DMS79 (cell line): Measurements from ENCODE around the gene HIC1.

Experiments used
- DNase-seq: peaks from one replicate; lab custom pipeline; 2025; lab: John Stamatoyannopoulos, UW

Gene HIC1

GRCh38 chr17:2025220-2025621 is 29.7 kb upstream of the HIC1 start, which contains the start of gene RTN4RL1:
Gene RTN4RL1 (minus strand): TSS chr17:2025334. CDS start chr17:2024865, 469 bp downstream.
- peak; percentile 50 for DNase-seq

GRCh38 chr17:2025622-2026309 is 29.1 kb upstream of the HIC1 start:
- peak; percentile 25 for DNase-seq

GRCh38 chr17:2027528-2028233 is 27.2 kb upstream of the HIC1 start:
- DNase-seq = no peak

DNA sequence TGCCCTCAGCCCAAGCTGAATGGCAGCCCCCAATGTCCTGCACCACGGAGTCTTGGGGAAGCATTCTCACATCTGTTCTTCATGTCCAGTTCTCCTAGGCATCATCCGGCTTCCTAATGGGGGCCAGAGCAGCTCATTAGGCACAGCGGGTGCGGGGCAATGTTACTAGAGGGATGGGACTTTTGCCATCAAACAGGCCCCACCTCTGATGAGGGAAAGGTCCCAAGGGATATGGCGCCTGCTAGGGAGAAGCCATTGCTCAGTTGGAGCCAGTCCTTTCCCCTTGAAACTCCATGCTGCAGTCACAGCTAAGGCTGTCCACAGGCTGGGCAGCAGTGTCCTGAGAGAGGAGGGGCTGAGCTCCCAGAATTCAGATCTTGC is 26.7 kb upstream of the HIC1 start:
- DNase-seq = no peak

DNA sequence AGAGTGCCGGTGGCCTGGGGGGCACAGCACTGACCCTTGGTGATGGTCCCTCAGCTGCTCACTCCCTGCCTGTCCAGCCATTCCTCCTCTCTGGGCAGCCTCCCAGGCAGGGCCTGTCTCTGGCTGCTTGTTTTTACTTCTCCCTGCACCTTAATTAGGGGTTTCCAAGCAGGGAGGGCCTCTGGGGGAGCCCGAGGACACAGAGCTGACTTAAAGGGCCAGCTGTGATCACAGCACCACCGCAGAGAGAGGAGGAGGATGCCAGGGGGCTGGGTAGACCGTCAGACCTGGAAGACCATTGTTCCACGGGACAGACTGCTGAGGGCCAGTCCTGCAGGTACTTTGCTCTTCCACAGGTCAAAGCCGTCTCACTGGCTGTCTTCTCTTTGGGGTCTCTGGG is 26.2 kb upstream of the HIC1 start:
- DNase-seq = no peak

GRCh38 chr17:2029911-2030778 is 24.8 kb upstream of the HIC1 start, which contains the start of gene DPH1:
Gene DPH1 (plus strand): TSS chr17:2030153. CDS start chr17:2030170, 17 bp downstream.
- DNase-seq = peak; percentile 55

DNA sequence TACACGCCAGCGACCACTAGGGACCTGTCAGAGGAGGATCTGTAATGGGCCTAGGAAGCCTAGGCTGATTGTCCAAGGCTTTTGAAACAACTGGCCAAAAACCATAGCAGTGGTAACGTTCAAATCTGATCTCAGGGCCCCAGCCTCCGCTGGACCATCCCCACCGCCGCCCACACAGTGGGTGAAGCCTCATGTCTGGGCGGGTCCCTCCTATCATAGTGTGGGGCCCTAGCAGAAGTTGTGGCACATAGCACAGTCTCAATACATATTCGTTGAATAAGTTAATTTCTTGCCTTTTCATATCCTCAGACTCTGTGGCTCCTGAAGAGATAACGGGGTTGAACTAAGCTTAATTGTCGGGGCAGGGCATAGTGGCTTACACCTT is 24.1 kb upstream of the HIC1 start:
- no peak for DNase-seq

GRCh38 chr17:2033153-2033552 is 21.8 kb upstream of the HIC1 start:
- DNase-seq = no peak

DNA sequence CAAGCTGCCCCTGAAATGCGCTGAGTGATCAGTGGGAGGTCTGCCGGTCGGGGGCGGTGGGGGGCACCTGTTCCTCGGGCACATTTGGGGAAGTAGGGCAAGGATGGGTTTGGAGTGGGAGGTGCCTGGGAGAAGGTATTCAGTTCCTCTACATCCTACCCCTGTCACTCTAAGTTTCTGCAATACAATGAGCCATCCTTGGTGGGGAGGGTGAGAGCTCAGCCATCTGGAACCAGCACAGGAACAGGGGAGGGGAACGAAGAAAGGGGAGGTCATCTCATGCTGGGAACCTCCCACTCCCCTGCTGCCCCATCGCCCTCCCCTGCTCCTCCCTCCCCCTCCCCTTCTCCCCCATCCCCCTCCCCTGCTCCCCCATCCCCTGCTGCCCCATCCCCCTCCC is 20.7 kb upstream of the HIC1 start:
- DNase-seq = no peak

DNA sequence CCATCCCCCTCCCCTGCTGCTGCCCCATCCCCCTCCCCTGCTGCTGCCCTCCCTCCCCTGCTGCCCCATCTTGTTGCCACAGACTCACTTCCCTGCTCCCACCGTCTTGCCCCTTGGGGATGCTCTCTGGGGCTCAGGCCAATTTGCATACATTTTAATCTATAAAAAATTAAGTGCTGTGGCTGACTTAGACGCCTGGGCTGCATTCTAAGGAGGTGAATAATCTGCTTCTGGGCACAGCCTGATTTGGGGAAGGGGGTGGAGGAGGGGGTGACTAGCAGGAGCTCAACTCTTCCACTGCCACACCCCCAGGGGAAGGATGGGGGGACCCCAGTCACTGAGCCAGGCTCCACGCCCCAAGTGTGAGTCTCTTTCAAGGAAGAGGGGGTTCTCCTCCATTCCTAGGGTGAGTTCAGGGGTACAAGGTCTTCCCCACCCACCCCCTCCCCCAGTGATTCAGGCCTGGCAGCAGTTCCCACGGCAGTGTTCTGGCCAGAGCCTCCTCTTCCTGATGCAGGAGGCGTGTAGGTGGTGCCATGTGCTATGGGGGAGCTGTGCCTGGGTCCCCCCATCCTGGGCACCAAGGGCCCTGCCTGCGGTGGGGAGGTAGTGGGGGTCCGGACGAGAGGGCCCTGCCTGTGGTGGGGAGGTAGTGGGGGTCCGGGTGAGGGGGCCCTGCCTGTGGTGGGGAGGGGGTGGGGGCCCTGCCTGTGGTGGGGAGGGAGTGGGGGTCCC is 19.9 kb upstream of the HIC1 start:
- DNase-seq = no peak

- DNase-seq = no peak
These were observed 19.1 kb upstream of the HIC1 start for GRCh38 chr17:2035541-2036488.

- DNase-seq = no peak
These were observed 17.7 kb upstream of the HIC1 start for GRCh38 chr17:2037155-2037554.

DNA sequence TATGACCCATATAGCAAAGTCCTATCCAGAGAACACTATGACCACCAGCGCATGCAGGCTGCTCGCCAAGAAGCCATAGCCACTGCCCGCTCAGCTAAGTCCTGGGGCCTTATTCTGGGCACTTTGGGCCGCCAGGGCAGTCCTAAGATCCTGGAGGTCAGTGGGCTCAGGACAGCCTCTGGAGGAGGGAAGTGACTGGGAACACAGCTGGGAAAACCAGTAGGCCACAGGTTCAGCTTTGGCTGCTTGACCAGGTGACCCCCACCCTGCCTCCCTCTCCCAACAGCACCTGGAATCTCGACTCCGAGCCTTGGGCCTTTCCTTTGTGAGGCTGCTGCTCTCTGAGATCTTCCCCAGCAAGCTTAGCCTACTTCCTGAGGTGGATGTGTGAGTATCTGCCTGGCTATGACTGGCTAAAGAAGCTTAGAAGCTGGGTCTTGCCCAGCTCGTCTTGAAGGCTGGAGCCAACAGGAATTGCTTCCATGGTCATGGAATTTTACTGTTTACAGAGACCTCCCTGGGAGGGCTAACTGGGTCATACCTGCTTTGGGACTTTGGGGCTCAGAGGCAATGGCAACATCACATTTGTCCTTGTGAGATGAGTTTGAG is 14.6 kb upstream of the HIC1 start:
- no peak for DNase-seq

- DNase-seq = no peak
These were observed 13.9 kb upstream of the HIC1 start for GRCh38 chr17:2040942-2041560.

GRCh38 chr17:2041561-2042389 is 13.1 kb upstream of the HIC1 start, which contains the start of gene OVCA2:
Gene OVCA2 (plus strand): TSS chr17:2042022. CDS start chr17:2042048, 26 bp downstream.
- DNase-seq = peak; percentile 90

DNA sequence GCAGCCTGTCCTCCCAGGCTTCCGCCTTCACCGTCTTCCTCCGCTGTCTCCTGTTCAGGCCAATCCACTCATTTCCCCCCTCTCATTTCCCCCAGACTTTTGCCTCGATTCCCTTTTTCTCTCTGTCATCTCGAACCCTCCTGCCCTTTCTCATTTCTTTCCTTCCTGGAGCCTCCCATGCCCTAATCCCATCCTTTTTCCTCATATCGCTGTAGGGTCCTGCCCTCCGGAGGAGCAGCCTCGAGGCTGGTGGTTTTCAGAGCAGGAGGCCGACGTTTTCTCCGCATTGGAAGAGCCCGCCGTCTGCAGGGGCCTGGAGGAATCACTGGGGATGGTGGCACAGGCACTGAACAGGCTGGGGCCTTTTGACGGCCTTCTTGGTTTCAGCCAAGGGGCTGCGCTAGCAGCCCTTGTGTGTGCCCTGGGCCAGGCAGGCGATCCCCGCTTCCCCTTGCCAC is 12.5 kb upstream of the HIC1 start:
- no peak for DNase-seq

- no peak for DNase-seq
These were observed 12.0 kb upstream of the HIC1 start for GRCh38 chr17:2042933-2043332.

GRCh38 chr17:2043785-2044184 is 11.1 kb upstream of the HIC1 start:
- no peak for DNase-seq
